Left renal cortex interstitium (tissue), 4 donors: ENCODE measurements around the gene UNKL. TPM values are rescaled to one million over a fixed set of nuclear protein-coding genes. Genes with fewer than 3 reads are reported as not detected.

Experiments used
- DNase-seq, 4 donors: peaks; one replicate each; pipeline ENCODE4 v3.0.0-alpha.2; 2013; ENCODE audit warnings: low read depth in 4 of 4, low spot score in 2 of 4, missing footprints in 1 of 4
- polyA plus RNA-seq, 4 donors: library from polyadenylated mRNA; unstranded; fragments of 120-200 nt; gene quantifications; one replicate each; pipeline ENCODE4 v1.2.1, GENCODE V29; 2013; ENCODE audit not compliant: insufficient read length in 4 of 4

The UNKL gene
- polyA plus RNA-seq, 4 donors, result 13.8 to 22.9 (median 20.1) TPM

GRCh38 chr16:1408171-1408837, 6.2 kb downstream of the UNKL start:
- peak in 3 of 4 donors; percentile 72 to 81 (median 73) for DNase-seq

- no peak for DNase-seq
These were observed 6.8 kb downstream of the UNKL start for GRCh38 chr16:1407753-1408152.

DNA sequence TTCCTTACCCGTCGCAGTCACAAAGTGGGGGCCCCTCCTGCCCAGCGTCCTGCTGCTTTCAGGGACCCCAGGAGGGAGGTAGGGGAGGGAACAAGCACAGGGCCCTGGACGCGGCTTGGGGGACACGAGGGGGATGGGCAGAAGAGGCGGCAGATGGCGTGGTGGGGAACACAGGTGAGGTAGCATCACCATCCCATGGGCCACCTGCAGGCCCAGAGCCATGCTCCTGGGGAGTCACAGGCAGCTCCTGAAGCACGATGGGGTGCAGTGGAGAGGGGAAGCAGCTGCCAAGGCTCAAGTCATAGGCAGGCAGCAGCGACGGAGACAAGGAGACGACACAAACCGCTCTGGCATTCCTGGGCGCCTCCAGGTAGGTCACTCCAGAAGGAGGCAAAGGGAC, 10.8 kb downstream of the UNKL start:
- no peak for DNase-seq

DNA sequence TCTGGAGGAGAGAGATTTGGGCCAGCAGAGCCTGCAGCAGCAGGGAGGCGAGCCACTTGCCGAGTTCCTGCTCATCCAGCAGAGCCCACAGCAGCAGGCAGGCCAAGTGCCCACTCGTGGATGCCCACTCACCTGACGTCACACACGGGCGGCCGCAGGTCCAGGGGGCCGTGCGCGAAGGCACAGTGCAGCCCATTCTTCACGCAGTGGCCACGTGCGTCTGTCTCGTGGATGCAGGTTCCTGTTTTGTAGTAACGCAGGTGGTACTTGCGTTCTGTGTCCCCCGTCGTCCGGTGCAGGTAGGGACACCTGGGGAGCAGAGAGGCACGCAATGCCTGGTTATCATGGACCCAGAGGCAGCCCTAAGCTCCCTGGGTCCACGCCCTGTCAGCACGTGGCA, 11.5 kb downstream of the UNKL start:
- no peak for DNase-seq

DNA sequence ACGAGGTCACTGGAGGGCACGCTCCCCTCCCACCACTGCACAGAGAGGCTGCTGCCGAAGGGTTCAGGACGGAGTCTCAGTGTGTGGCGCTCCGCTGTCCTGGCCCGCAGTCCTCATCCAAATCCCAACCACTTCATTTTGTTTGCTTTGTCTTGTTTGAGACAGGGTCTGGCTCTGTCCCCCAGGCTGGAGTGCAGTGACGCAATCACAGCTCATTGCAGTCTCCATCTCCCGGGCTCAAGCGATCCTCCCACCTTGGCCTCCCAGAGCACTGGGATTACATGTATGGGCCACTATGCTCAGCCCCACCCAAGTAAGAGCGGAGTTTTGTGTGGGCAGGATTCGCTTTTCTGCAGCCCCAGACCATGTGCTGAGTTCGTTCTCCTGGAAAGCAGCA, 12.7 kb downstream of the UNKL start:
- DNase-seq, result no peak

DNA sequence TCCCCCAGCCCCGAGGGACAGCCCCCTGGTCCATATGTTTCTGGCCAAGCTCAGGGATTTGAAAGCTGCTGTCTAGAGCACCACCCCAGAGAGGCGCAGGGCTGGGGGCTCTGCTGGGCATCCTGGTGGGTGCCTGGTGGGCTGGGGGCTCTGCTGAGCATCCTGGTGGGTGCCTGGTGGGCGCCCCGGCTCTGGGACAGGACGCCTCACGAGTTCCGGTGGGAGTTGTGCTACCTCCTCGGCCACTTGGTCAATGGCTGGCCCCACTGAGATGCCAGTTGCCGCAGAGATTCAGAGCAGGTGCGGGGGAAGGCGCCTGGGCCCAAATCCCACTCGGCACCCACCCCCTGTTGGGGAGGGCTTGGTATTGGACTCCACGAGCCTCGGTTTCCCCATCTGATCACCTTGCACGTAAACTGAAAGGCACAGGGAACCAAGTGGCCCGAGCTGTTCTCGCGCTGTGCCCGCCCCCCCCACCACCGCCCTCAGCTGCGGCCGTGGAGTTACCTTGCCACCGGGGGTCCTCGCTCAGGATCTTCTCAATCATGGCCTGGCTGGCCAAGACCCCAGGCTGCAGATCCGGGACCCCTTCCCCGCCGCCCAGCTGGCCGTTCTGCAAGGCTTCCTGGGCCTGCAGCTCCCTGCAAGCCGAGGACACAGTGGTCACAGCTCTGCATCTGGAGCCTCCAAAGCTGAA, 13.3 kb downstream of the UNKL start:
- no peak for DNase-seq

DNA sequence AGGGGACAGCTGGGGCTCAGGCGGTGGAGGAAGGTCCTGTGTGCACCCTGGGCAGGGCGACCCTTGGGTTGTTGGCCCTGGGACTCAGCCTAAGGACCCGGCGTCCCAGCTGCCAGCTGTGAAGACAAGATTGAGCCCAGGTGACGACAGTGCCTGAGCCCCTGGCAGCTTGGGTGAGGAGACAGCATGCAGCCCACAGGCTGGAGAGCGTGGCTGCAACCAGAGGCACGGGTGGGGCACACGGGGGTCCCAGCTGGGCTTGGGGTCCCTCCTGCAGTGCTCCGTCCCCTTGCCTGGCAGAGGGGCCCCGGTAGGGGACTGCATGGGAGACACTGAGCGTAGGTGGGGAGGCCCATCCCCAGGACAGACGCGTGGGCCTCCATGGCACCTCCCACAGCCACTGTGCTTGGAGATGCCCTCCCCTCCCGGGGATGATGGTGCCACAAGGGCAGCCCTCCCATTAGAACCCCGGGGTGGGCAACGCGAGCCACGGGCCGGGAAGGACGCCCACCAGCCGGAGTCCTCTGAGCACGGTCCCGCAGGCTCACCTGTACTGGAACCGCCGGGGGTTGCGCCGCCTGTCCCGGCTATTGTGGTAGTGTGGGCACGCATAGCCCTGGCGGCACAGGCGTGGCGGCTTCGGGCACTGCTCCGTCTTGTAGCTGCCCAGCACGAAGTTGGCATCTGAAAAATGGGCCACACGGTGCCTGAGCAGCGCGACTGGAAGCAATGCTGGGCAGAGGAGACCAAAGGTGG, 15.5 kb downstream of the UNKL start:
- no peak for DNase-seq

- no peak for DNase-seq
These were observed 16.2 kb downstream of the UNKL start for GRCh38 chr16:1398351-1398750.

GRCh38 chr16:1397779-1398178, 16.7 kb downstream of the UNKL start:
- no peak for DNase-seq

DNA sequence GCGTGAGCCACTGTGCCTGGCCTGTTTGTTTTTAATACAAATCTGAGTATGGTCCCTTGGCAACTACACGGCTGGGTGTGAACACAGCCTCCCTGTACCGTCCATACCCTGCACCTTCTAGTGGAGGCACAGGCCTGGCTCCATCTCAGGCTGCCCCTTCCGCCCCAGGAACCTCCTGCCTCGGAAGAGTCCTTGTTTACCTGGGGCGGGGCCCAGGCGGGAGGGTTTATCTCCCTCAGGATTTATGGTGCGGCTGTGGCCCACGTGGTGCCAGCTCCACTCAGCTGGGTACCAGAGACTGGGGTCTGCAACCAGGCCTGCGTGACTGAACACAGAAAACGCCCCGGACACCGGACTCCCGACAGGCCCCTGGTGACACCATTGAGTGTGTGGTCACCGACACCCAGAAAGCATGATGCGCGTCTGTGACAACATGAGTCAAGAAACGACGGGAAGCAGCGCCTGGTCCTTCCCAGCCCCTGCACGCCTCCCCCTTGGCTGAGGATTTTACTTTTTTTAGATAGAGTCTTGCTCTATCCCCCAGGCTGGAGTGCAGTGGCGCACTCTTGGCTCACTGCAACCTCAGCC, 19.0 kb downstream of the UNKL start:
- DNase-seq, result no peak

DNA sequence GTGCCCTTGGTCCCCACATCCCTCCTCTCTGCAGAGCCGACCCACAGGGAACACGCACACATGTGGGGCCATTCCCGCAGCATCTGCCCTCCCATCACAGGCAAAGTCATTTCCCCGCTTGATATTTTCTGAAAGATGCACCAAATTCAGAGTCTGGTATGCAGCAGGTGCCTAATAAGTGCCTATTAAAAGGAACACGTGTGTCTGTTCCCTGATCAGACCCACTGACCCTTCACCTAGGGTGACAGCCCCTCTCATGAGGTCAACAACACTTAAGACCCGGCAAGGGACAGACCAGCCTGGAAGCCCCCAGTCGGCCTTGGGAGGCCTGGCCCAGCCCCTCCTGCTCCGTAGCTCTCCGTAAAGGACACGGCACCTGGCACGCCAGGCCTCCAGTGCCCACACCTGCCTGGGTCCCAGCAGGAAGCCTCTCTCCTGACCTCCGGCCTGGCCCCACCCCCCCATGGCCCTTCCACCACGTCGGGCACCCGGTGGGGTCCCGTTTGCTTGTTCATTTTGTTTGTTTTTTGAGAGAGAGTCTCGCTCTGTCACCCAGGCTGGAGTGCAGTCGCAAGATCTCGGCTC, 20.0 kb downstream of the UNKL start:
- no peak for DNase-seq

DNA sequence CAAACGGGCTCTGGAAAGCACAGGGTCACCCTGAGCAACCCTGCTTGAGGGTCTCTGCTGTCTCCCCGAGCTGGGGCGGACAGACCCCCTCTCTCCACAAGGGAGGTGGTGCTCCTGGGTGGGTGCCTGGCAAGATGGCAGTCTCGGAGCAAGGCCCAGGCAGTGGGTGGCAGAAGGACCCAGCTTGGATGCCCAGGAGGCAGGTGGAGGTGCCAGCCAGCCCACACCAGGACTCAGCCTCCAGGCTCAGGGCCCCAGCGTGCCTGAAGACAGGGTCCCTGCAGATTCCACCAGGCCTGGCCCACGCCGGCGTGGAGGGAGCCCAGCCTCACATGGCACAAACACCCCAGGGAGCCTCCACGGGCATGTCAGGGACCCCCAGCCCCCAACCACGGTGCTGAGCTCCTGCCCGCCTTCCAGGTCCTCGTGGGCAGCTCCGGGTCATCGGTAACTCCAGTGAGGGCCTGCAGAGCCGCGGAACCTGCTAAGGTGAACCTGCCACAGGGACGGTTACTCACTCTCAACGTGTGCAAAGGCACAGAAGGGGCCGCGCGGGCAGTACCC, 20.8 kb downstream of the UNKL start:
- DNase-seq, result no peak

DNA sequence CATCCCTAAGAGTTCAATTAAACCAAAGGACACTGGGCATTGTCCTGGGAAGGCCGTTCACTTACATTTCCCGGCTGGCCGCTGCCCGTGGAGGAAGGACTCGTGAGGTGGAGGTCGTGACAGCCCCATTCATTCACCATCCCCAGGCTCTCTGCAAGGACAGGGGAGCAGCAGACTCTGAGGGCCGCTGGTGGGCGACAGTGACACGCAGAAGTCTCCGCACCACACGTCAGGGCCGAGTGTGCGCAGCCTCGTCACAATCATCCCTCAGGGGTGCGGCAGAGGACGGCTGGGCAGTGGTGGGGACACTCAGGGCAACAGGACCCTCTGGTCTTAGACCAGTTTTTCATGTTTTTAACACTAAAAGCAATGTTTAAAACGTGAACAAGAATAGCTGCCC, 21.7 kb downstream of the UNKL start:
- DNase-seq, result no peak

GRCh38 chr16:1390239-1390779, 24.2 kb downstream of the UNKL start:
- DNase-seq, result no peak

- no peak for DNase-seq
These were observed 24.7 kb downstream of the UNKL start for GRCh38 chr16:1389762-1390161.

GRCh38 chr16:1387331-1387730, 27.2 kb downstream of the UNKL start:
- no peak for DNase-seq

DNA sequence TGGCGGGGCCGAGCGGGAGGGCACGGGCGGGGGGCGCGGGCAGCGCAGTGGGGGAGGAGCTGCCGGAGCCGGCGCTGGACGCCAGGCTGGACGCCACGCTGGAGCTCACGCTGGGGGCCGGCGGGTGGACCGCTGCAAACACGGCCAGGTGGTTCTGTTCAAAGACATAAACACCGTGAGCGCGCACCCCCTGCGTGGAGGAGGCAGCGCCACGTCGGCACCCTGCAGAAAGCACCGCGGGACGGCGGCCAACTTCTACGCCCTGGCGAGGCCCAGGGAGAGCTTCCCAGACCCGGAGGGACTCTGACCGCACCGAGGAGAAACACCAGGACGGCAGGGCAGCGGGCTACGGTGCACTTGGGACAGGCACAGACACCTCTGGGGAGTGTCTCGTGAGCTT, 29.3 kb downstream of the UNKL start:
- no peak for DNase-seq

DNA sequence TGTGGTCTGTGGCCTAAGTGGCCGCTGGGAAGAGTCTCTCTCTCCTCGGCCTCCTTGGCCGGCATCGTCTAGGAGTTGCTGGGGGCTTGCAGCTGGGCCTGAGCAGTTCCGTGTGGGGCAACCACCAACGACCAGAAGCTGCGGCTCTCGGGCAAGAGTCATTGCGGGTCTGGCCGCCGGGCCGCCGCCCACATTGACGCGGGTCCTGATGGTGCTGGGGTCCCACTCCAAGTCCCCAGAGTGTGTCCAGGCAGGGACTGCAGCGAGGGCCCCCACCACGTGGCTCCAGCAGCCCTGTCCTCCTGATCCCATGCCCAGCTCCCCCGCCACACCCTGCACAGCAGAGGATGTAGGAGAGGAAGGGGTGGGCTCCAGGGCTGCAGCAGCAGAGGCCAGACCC, 30.9 kb downstream of the UNKL start:
- DNase-seq, result no peak

- no peak for DNase-seq
These were observed 32.7 kb downstream of the UNKL start for GRCh38 chr16:1381612-1382406.

DNA sequence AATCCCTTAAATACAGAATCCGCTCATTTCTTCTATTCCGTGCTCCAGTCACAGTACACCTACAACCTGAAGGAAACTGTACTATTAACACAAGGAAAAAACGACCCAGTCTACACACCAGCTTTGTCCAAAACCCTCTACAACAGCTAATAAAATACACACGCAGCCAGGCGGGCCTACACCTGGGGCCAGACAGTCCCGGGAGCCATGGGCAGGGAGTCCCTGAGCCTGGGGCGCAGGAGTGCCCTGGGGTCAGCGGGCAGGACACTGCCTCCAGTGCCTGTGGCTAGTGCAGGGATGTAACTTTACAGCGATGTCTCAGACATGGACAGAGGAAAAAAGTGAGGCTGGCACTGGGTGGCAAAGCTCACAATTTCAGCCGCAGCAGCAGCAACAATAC, 34.3 kb downstream of the UNKL start:
- DNase-seq, result no peak
